Stimulated activated CD8-positive, alpha-beta memory T cell treated with anti-CD3 and anti-CD28 coated beads, Interleukin-4, amount 100 ng/mL, for 24 hours (primary cell): ENCODE data around the gene FOXD3.

ENCODE experiments used
- DNase-seq: peaks from one replicate; pipeline ENCODE4 v3.0.0-alpha.2; 2020; ENCODE audit warnings: low read depth

FOXD3 gene

GRCh38 chr1:63362578-63362977, 40.2 kb downstream of the FOXD3 start:
- DNase-seq = no peak

- DNase-seq = no peak
Observed at GRCh38 chr1:63363014-63363413, 40.6 kb downstream of the FOXD3 start.

GRCh38 chr1:63366908-63367214, 44.5 kb downstream of the FOXD3 start:
- DNase-seq = no peak

GRCh38 chr1:63367215-63368103, 45.1 kb downstream of the FOXD3 start, which contains the start of gene ALG6:
Gene ALG6 (plus strand): TSS chr1:63367627. CDS start chr1:63370978, 3,351 bp downstream.
- DNase-seq = peak; percentile 94

- DNase-seq = no peak
Observed at GRCh38 chr1:63368131-63368530, 45.8 kb downstream of the FOXD3 start.
